Lower lobe of right lung (tissue), 2 donors: ENCODE measurements around the gene SRSF12. TPM values are rescaled to one million over a fixed set of nuclear protein-coding genes. Genes with fewer than 3 reads are reported as not detected.

Experiments used
- ATAC-seq, 2 donors: fragments of 200-7000 bp; cut with Tn5 transposase; one replicate each; pipeline ENCODE4 v1.9.1; 2020 to 2022; ENCODE audit warnings: mild to moderate bottlenecking in 2 of 2, moderate library complexity in 2 of 2
- DNase-seq: peaks from one replicate; pipeline ENCODE4 v3.0.0-alpha.2; 2020
- H3K27ac ChIP-seq: fragments of 200-600 bp; one replicate; pipeline ENCODE4 v1.8.0; 2022
- H3K27me3 ChIP-seq: fragments of 200-600 bp; one replicate; pipeline ENCODE4 v1.8.0; 2022; ENCODE audit warnings: low read depth
- H3K36me3 ChIP-seq: fragments of 200-600 bp; one replicate; pipeline ENCODE4 v1.8.0; 2022; ENCODE audit warnings: mild to moderate bottlenecking
- H3K4me1 ChIP-seq: fragments of 200-600 bp; one replicate; pipeline ENCODE4 v1.8.0; 2022
- H3K4me3 ChIP-seq: fragments of 200-600 bp; one replicate; pipeline ENCODE4 v1.8.0; 2022; ENCODE audit warnings: mild to moderate bottlenecking
- H3K9me3 ChIP-seq: fragments of 200-600 bp; one replicate; pipeline ENCODE4 v1.8.0; 2022
- intact Hi-C: fragments of 100-400 bp; cut with DNase I; formaldehyde crosslinking; loops from one replicate; pipeline ENCODE4 v1.11.0; 2022
- total RNA-seq: library from RNA; stranded (reverse); fragmentation: NEBNext Ultra II Directional; extraction: Animal tissue kit (Norgen Biotek cat#: 25700); gene quantifications from one replicate; pipeline ENCODE4 v1.2.1, GENCODE V29; 2021
- TF ChIP-seq, protein P1 (sequence below): fragments of 200-600 bp; IDR thresholded peaks from one replicate; pipeline ENCODE4 v1.8.0; 2022; ENCODE audit warnings: antibody characterized with exemption, mild to moderate bottlenecking
- donor health status: DM: no; HTN: yes; CAD: no; lungs with severe emphysema.

Gene SRSF12
- total RNA-seq, 1 donor from 2014 or later = not detected

DNA sequence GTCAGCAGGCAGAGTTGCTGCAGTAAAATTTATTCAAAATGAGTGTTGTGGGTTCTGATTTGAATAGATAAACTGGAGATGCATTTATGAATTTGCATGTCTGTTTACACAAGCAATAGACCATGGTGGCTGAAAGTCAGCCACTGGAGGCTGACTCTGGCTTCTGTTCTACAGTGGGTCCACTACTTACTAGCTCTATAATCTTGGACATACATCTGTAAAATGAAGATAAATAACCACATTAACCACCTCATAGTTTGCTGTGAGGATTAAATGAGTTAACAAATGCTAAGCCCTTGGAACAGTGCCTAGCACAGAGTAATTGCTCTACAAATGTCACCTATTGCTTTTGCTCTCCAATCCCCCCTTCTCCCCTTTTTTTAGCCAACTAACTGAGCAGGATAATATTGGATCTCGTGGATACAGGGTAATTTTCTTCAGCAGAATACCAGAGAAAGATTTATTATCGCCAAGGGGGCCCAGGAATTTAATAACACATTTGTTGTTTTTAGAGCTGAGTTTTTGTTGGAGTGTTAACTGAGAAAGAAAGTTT is 26.6 kb upstream of the SRSF12 start:
- DNase-seq (no peak), ATAC-seq (no peak)
- H3K27me3 ChIP-seq = no peaks in the 10 kb centered on the region
- no peak overlapping the region for H3K27ac ChIP-seq
- no peaks in the 10 kb centered on the region for H3K36me3 ChIP-seq
- H3K9me3 ChIP-seq = no peaks in the 10 kb centered on the region
- no peak overlapping the region for H3K4me3 ChIP-seq
- TF ChIP-seq, protein P1, sequence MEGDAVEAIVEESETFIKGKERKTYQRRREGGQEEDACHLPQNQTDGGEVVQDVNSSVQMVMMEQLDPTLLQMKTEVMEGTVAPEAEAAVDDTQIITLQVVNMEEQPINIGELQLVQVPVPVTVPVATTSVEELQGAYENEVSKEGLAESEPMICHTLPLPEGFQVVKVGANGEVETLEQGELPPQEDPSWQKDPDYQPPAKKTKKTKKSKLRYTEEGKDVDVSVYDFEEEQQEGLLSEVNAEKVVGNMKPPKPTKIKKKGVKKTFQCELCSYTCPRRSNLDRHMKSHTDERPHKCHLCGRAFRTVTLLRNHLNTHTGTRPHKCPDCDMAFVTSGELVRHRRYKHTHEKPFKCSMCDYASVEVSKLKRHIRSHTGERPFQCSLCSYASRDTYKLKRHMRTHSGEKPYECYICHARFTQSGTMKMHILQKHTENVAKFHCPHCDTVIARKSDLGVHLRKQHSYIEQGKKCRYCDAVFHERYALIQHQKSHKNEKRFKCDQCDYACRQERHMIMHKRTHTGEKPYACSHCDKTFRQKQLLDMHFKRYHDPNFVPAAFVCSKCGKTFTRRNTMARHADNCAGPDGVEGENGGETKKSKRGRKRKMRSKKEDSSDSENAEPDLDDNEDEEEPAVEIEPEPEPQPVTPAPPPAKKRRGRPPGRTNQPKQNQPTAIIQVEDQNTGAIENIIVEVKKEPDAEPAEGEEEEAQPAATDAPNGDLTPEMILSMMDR = no peak
- peaks cover 11% of the 10 kb centered on the region for H3K4me1 ChIP-seq
- intact Hi-C loops = no loop called here

DNA sequence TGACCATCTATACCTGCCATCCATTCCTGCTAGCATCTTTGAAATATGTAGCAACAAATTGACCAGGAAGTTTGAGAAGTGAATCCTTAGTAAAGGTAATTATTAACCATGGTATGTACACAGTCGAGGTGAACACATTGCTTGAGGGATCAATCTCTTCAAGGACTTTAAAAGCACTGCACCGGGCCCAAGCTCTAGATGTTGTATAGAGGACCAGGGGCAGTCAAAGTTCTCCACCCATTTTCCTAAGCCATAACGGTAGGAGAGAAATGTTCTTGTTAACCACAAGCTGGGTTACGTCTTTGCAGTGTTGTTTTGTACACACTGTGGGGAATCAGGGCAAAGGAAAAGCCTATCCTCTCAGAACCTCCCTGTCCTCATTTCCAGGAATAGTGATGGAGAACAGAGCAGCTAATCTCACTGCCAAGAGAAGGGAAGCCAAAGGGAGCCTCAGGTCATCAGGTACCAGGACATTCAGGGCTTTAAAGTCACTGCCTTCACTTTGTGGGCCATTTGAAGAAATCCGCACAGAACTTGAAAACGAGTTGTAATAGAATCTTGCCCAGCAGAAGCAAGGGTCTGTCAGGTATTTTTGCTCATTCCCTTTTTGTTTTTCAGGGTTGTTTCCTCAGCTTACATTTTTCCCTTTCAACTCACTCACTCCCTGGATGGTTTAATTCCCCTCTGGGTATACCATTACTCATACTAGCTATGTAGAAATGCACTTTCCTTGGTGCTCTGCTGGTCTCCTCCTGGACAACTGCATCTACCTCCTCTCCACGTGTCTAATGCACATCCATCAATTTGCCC is 22.7 kb upstream of the SRSF12 start:
- Histone ChIP-seq H3K9me3 (no peaks in the 10 kb centered on the region), H3K36me3 (no peaks in the 10 kb centered on the region), H3K27ac (no peak overlapping the region), H3K4me3 (no peak overlapping the region), H3K4me1 (peaks cover 5% of the 10 kb centered on the region), H3K27me3 (no peaks in the 10 kb centered on the region)
- ATAC-seq (peak; percentile 34 to 42), DNase-seq (no peak)
- TF ChIP-seq, protein P1 = no peak
- intact Hi-C loops = no loop called here

DNA sequence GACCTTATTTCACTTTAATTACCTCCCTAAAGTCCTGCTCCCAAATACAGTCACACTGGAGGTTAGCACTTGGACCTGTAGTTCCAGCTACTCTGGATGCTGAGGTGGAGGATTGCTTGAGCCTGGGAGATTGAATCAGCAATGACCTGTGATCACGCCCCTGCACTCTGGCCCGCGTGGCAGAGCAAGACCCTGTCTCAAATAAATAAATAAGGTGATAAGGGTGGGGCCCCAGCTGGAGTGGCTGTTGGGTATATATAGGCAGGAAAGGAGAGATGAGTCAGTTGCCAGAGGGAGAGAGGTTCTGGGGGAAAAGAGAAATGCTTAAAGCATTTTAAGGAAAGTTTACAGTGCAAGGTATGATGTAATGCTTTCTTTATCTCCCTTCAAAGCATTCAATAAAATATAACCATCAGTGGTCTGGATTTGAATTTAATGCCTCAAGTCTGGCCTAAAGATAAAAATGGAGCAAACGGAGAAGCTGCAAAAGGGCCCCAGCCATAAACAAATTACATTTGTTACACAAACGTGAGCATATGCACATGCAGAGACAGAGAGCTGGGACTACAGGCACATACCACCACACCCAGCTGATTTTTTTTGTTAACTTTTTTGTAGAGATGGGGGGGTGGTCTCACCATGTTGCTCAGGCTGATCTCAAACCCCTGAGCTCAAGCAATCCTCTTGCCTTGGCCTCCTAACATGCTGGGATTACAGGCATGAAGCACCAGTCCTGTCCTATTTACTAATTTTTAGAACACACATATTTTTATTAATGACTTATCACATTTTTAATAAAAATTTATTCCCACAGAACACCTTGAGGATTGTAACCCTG is 21.9 kb upstream of the SRSF12 start:
- Histone ChIP-seq H3K36me3 (no peaks in the 10 kb centered on the region), H3K27me3 (no peaks in the 10 kb centered on the region), H3K4me1 (no peaks in the 10 kb centered on the region), H3K4me3 (no peak overlapping the region), H3K27ac (no peak overlapping the region), H3K9me3 (no peaks in the 10 kb centered on the region)
- no peak for DNase-seq
- TF ChIP-seq, protein P1 = no peak
- intact Hi-C loops = no loop called here
- ATAC-seq = no peak

DNA sequence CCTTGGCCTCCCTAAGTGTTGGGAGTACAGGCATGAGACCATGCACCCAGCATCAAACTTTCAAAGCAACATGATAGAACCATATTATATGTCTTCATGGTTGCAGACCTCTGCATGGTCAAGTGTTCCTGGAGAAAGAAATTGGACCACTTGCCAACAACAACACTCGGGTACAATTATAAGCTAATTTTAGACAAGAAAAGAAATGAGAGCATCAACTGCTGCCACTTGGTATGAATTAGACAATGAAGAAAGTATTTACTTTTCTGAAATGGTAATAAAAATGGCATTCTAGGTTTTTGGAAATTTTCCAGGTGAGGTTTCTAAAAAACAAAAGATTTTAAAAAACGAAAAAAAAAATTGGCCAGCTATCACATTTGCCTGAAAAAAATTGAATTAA is 20.3 kb upstream of the SRSF12 start:
- DNase-seq = no peak
- ATAC-seq = no peak
- no peak overlapping the region for H3K27ac ChIP-seq
- no peaks in the 10 kb centered on the region for H3K9me3 ChIP-seq
- no peaks in the 10 kb centered on the region for H3K4me1 ChIP-seq
- intact Hi-C loops = no loop called here
- TF ChIP-seq, protein P1 = no peak
- no peaks in the 10 kb centered on the region for H3K36me3 ChIP-seq
- no peak overlapping the region for H3K4me3 ChIP-seq
- H3K27me3 ChIP-seq = no peaks in the 10 kb centered on the region

DNA sequence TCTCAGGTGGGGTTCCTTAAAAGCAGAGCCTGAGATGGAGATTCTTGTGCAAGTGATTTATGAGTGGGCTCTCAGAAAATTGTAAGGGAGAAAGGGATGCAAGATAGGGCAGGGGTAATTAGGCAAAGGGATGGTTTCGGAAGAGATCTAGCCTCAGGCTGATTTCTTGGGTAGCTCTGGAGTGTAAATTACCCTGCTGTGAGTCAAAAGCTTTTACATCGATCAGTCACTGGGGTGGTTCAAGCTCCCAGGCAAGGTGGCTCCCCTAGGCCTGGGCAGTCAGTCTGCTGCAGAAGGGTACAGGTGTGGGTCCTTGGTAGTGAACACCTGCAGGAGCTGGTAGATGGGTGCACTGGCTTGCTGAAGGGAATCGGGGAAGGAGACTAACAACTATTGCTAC is 16.9 kb upstream of the SRSF12 start:
- H3K36me3 ChIP-seq = no peaks in the 10 kb centered on the region
- intact Hi-C loops = no loop called here
- no peaks in the 10 kb centered on the region for H3K9me3 ChIP-seq
- H3K4me1 ChIP-seq = no peaks in the 10 kb centered on the region
- ATAC-seq = no peak
- H3K27ac ChIP-seq = no peak overlapping the region
- TF ChIP-seq, protein P1 = no peak
- no peaks in the 10 kb centered on the region for H3K27me3 ChIP-seq
- H3K4me3 ChIP-seq = no peak overlapping the region
- no peak for DNase-seq
